MG63 (cell line): ENCODE measurements around the gene SH3BP5L. TPM values are rescaled to one million over a fixed set of nuclear protein-coding genes. Genes with fewer than 3 reads are reported as not detected.

ENCODE experiments used
- DNase-seq: peaks from one replicate; pipeline ENCODE4 v3.0.0-alpha.2; 2020
- H3K27me3 ChIP-seq: fragments of 250-450 bp; sonication (Bioruptor Pico); 2 replicates; pipeline ENCODE4 v1.5.1; 2020; ENCODE audit warnings: mild to moderate bottlenecking, moderate library complexity
- H3K36me3 ChIP-seq: fragments of 250-450 bp; sonication (Bioruptor Pico); 2 replicates; pipeline ENCODE4 v1.5.1; 2020; ENCODE audit warnings: mild to moderate bottlenecking, moderate library complexity
- H3K4me3 ChIP-seq: fragments of 250-450 bp; sonication (Bioruptor Pico); 2 replicates; pipeline ENCODE4 v1.5.1; 2020; ENCODE audit warnings: mild to moderate bottlenecking, moderate library complexity
- H3K9me3 ChIP-seq: fragments of 250-450 bp; sonication (Bioruptor Pico); 2 replicates; pipeline ENCODE4 v1.5.1; 2020; ENCODE audit warnings: mild to moderate bottlenecking, moderate library complexity
- total RNA-seq: library from RNA; depleted of rRNA; stranded (reverse); fragments of >200 nt; shearing (Covaris generic); gene quantifications from 2 replicates; pipeline ENCODE4 v1.2.3, GENCODE V29; 2014; ENCODE audit warnings: low replicate concordance; rRNA removed

The SH3BP5L gene
- total RNA-seq, 1 experiment from 2014 or later, result 30.0 TPM

DNA sequence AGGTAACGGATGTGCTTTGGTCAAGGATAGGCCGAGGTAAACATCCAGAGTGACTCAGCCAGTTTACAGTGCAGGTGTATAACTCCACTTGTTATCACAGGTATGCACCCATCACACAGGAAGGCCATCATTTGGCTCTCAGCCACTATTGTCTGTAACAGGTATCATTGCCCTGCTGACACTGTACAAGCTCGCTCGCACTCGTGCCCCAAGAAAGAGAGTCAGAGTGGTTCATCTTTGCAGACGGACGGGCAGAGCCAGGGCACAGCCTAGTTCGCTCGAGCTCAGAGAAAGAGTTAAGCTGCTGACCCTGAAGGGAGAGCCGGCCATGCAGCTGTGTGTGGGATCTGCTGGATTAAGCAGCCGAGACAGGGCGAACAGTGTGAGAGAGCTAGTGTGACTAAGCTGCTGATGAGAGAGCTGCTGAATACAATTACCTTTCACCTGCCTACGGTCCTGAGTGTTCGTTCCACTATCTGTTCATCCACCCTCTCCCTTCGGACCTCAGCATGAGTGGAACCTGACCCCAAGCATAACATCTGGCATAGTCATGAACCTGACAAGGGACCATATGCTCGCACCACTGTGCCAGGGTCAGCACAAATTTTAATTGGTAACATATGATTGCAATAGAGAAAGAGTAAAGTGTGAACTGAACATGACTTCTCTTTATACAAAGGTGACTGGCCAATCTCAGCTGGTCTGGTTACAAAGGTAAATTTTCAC lies 43.1 kb downstream of the SH3BP5L start:
- H3K9me3 ChIP-seq, result peaks cover 3% of the 10 kb centered on the region; the same call in 1 of the 2 replicates
- no peak for DNase-seq
- H3K27me3 ChIP-seq, result no peaks in the 10 kb centered on the region
- H3K4me3 ChIP-seq, result no peak overlapping the region
- H3K36me3 ChIP-seq, result no peaks in the 10 kb centered on the region

DNA sequence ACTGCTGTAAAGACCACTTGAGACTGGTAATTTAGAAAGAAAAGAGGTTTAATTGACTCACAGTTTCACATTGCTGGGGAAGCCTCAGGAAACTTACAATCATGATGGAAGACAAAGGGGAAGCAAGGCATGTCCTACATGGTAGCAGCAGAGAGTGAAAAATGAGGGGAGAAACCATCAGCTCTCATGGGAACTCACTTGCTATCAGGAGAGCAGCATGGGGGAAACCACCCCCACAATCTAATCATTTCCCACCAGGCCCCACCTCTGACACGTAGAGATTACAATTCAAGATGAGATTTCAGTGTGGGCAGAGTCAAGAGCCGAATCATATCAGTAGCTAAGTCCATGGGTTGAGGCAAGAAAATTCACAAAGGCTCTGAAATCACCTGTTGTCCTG lies 46.4 kb downstream of the SH3BP5L start:
- Histone ChIP-seq H3K4me3 (no peak overlapping the region), H3K9me3 (peaks cover 3% of the 10 kb centered on the region; the same call in 1 of the 2 replicates), H3K27me3 (no peaks in the 10 kb centered on the region), H3K36me3 (no peaks in the 10 kb centered on the region)
- DNase-seq, result no peak

DNA sequence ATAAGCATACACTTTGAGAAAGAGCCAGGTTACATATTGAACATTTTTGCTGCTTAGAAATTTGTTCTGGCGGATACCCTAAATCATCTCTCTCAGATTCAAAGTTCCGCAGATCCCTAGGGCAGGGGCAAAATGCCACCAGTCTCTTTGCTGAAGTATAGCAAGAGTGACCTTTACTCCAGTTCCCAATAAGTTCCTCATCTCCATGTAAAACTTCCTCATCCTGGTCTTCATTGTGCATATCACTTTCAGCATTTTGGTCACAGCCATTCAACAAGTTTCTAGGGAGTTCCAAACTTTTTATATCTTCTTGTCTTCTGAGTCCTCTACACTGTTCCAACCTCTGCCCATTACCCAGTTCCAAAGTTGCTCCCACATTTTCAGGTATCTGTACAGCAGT lies 46.8 kb downstream of the SH3BP5L start:
- no peaks in the 10 kb centered on the region for H3K27me3 ChIP-seq
- H3K9me3 ChIP-seq, result peaks cover 3% of the 10 kb centered on the region; the same call in 1 of the 2 replicates
- no peak for DNase-seq
- no peak overlapping the region for H3K4me3 ChIP-seq
- no peaks in the 10 kb centered on the region for H3K36me3 ChIP-seq

DNA sequence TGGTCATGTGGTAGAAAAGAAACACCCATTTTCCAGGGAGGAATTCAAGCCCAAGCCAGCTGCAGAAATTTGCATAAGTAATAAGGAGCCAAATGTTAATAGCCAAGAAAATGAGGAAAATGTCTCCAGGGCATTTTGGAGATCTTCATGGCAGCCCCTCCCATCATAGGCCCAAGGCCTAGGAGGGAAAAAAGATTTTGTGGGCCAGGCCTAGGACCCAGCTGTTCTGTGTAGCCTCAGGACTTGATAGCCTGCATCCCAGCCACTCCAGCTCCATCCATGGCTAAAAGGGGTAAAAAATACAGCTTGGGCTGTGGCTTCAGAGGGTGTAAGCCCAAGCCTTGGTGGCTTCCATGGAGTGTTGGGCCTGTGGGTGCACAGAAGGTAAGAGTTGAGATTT lies 48.7 kb downstream of the SH3BP5L start:
- no peaks in the 10 kb centered on the region for H3K27me3 ChIP-seq
- H3K4me3 ChIP-seq, result no peak overlapping the region
- DNase-seq, result no peak
- no peaks in the 10 kb centered on the region for H3K36me3 ChIP-seq
- peaks cover 3% of the 10 kb centered on the region; the same call in 1 of the 2 replicates for H3K9me3 ChIP-seq

DNA sequence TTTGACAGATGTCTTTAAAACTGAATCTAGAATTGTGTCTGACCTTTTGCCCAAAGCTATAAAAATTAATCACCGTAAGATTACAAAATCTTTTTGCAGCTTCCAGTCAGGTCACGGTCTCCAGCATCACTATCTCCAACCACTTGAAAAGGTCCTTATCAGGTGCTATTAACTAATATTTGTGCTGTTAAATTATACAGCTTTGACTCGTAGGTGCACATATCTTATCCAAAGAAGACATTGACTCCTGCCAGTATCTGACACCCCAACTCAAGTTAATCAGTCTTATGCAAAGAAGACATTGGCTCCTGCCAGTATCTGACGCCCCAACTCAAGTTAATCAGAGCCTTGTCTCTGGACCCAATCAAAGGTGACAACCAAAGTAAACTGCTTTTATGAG lies 50.3 kb downstream of the SH3BP5L start:
- H3K27me3 ChIP-seq, result no peaks in the 10 kb centered on the region; the same call in 1 of the 2 replicates
- no peaks in the 10 kb centered on the region; the same call in 1 of the 2 replicates for H3K9me3 ChIP-seq
- no peaks in the 10 kb centered on the region for H3K36me3 ChIP-seq
- no peak for DNase-seq
- H3K4me3 ChIP-seq, result no peak overlapping the region

Other genes starting within 250 kb of the SH3BP5L start
- gene OR2T10, start 228.2 kb downstream of the SH3BP5L start, total RNA-seq, result not detected in 2 replicates
- not detected in 2 replicates for gene OR2T11, start 190.8 kb downstream of the SH3BP5L start, total RNA-seq
- not detected in 2 replicates for gene OR2T35, start 180.6 kb downstream of the SH3BP5L start, total RNA-seq
- gene OR2T27, start 170.4 kb downstream of the SH3BP5L start, total RNA-seq, result not detected in 2 replicates
- gene OR14I1, start 123.1 kb downstream of the SH3BP5L start, total RNA-seq, result not detected in 2 replicates
- not detected in 2 replicates for gene LYPD8, start 70.2 kb downstream of the SH3BP5L start, total RNA-seq
- 16.4 and 22.2 TPM in 2 replicates for gene ZNF672, start 12.3 kb upstream of the SH3BP5L start, total RNA-seq
- 14.3 and 14.7 TPM in 2 replicates for gene ZNF692, start 33.2 kb upstream of the SH3BP5L start, total RNA-seq
- 7.0 and 9.6 TPM in 2 replicates for gene PGBD2, start 80.3 kb upstream of the SH3BP5L start, total RNA-seq